Smooth muscle cell (in vitro differentiated cells): ENCODE results near the gene SUMF1. TPM values are rescaled to one million over a fixed set of nuclear protein-coding genes. Genes with fewer than 3 reads are reported as not detected.

Source experiments
- DNase-seq: peaks from one replicate; lab custom pipeline; 2025; ENCODE audit not compliant: unreplicated experiment; lab: John Stamatoyannopoulos, UW
- H2AFZ ChIP-seq: fragments of 200-600 bp; sonication (generic); 2 replicates; pipeline ENCODE4 v1.6.0; 2016; ENCODE audit warnings: antibody characterized with exemption, low read depth, mild to moderate bottlenecking
- H3F3A ChIP-seq: fragments of 200-600 bp; sonication (generic); 2 replicates; pipeline ENCODE4 v1.6.0; 2017; ENCODE audit warnings: antibody characterized with exemption, low read depth
- H3K27ac ChIP-seq: fragments of 200-600 bp; sonication (generic); 2 replicates; pipeline ENCODE4 v1.5.1; 2016; ENCODE audit warnings: low read depth, mild to moderate bottlenecking
- H3K27me3 ChIP-seq: fragments of 200-600 bp; sonication (generic); 2 replicates; pipeline ENCODE4 v1.6.1; 2016; ENCODE audit warnings: low read depth, mild to moderate bottlenecking
- H3K36me3 ChIP-seq: fragments of 200-600 bp; sonication (generic); 2 replicates; pipeline ENCODE4 v1.5.1; 2016; ENCODE audit warnings: low read depth
- H3K4me1 ChIP-seq: fragments of 200-600 bp; sonication (generic); 2 replicates; pipeline ENCODE4 v1.5.1; 2016; ENCODE audit warnings: low read depth
- H3K4me2 ChIP-seq: fragments of 200-600 bp; sonication (generic); 2 replicates; pipeline ENCODE4 v1.6.0; 2016; ENCODE audit warnings: mild to moderate bottlenecking
- H3K4me3 ChIP-seq: fragments of 200-600 bp; sonication (generic); 2 replicates; pipeline ENCODE4 v1.5.1; 2016; ENCODE audit warnings: mild to moderate bottlenecking
- H3K79me2 ChIP-seq: fragments of 200-600 bp; sonication (generic); 2 replicates; pipeline ENCODE4 v1.6.0; 2016; ENCODE audit warnings: low read depth, mild to moderate bottlenecking
- H3K9ac ChIP-seq: fragments of 200-600 bp; sonication (generic); 2 replicates; pipeline ENCODE4 v1.6.0; 2016; ENCODE audit warnings: low read depth
- H3K9me3 ChIP-seq: fragments of 200-600 bp; sonication (generic); replicated peaks from 2 replicates; pipeline ENCODE4 v1.5.1; 2016; ENCODE audit warnings: low read depth
- H4K20me1 ChIP-seq: fragments of 200-600 bp; sonication (generic); 2 replicates; pipeline ENCODE4 v1.6.0; 2016; ENCODE audit warnings: low read depth
- WGBS: methylation state at CpG from one replicate; pipeline ENCODE4 v1.1.7; 2016; ENCODE audit warnings: low lambda C conversion rate; 5-methylcytosine and 5-hydroxymethylcytosine counted together
- polyA plus RNA-seq: library from polyadenylated mRNA; unstranded; fragments of >200 nt; fragmentation: Nextera tagmentation; extraction: Ambion mirVana; gene quantifications from 2 replicates; pipeline ENCODE4 v1.2.1, GENCODE V29; 2016
- total RNA-seq: library from RNA; depleted of rRNA; stranded (reverse); fragments of >200 nt; gene quantifications from 2 replicates; pipeline ENCODE4 v1.2.3, GENCODE V29; 2014
- TF ChIP-seq, protein P1 (sequence below): fragments of 200-600 bp; sonication (generic); IDR thresholded peaks from 2 replicates; pipeline ENCODE4 v1.5.1; 2017; ENCODE audit warnings: borderline replicate concordance, mild to moderate bottlenecking, antibody characterized with exemption; ENCODE audit not compliant: insufficient read depth, poor library complexity, severe bottlenecking

SUMF1 gene
- total and polyA plus RNA-seq, 2 experiments from 2014 or later = 28.3 to 29.5 TPM

DNA sequence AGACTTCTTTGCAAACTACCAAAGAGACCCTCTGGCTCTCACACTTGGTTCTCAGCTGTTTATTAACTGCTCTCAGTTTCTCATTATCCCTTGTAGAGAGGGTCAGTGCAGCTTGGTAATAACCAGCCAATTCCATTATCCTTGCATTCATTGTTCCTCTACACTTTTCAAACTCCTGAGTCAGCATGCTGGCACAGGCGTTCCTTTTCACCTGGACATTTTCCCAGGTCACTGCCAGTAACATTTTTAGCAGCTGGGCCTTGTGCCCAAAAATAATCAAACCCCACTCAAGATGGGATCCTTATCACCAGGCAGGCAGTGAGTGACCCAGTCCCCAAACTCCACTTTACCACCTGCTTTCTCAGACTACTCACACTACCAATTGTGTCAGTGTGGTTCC is 4.8 kb upstream of the SUMF1 start:
- Histone ChIP-seq H3F3A (no peaks in the 10 kb centered on the region), H3K27me3 (peaks cover 30% of the 10 kb centered on the region), H3K4me2 (no peak overlapping the region), H3K79me2 (no peaks in the 10 kb centered on the region), H3K27ac (no peak overlapping the region), H2AFZ (no peak overlapping the region), H3K36me3 (no peaks in the 10 kb centered on the region), H3K9me3 (no peaks in the 10 kb centered on the region), H3K4me3 (no peak overlapping the region), H3K9ac (no peak overlapping the region), H4K20me1 (no peaks in the 10 kb centered on the region), H3K4me1 (no peaks in the 10 kb centered on the region)
- WGBS = 67% methylated on average over 1 of the region's 1 CpG
- DNase-seq = no peak
- TF ChIP-seq, protein P1, sequence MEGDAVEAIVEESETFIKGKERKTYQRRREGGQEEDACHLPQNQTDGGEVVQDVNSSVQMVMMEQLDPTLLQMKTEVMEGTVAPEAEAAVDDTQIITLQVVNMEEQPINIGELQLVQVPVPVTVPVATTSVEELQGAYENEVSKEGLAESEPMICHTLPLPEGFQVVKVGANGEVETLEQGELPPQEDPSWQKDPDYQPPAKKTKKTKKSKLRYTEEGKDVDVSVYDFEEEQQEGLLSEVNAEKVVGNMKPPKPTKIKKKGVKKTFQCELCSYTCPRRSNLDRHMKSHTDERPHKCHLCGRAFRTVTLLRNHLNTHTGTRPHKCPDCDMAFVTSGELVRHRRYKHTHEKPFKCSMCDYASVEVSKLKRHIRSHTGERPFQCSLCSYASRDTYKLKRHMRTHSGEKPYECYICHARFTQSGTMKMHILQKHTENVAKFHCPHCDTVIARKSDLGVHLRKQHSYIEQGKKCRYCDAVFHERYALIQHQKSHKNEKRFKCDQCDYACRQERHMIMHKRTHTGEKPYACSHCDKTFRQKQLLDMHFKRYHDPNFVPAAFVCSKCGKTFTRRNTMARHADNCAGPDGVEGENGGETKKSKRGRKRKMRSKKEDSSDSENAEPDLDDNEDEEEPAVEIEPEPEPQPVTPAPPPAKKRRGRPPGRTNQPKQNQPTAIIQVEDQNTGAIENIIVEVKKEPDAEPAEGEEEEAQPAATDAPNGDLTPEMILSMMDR = no peak

DNA sequence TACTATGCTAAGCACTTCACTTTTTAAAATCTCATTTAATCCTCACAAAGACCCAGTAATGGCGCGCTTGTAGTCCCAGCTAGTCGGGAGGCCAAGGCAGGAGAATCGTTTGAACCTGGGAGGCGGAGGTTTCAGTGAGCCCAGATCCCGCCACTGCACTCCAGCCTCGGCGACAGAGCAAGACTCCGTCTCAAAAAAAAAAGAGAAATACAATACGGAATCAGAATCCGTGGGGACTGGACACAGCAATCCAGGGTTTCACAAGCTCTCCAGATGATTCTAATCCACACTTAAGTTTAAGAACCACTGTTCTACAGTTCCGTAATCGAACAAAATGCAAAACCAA is 426 bp upstream of the SUMF1 start:
- peaks cover 4% of the 10 kb centered on the region for H3K27me3 ChIP-seq
- H2AFZ ChIP-seq = peak overlapping the region; percentile 99
- H4K20me1 ChIP-seq = no peaks in the 10 kb centered on the region
- H3K79me2 ChIP-seq = no peaks in the 10 kb centered on the region
- no peaks in the 10 kb centered on the region for H3K36me3 ChIP-seq
- no peaks in the 10 kb centered on the region for H3K9me3 ChIP-seq
- H3K4me2 ChIP-seq = peak overlapping the region; percentile 99
- peak overlapping the region; percentile 74 for H3K4me3 ChIP-seq
- H3K4me1 ChIP-seq = peaks cover 3% of the 10 kb centered on the region
- H3F3A ChIP-seq = no peaks in the 10 kb centered on the region
- H3K27ac ChIP-seq = peak overlapping the region; percentile 48
- no peak for DNase-seq
- TF ChIP-seq, protein P1 = no peak
- peak overlapping the region; percentile 93 for H3K9ac ChIP-seq
- 87% methylated on average over 13 of the region's 13 CpGs for WGBS

DNA sequence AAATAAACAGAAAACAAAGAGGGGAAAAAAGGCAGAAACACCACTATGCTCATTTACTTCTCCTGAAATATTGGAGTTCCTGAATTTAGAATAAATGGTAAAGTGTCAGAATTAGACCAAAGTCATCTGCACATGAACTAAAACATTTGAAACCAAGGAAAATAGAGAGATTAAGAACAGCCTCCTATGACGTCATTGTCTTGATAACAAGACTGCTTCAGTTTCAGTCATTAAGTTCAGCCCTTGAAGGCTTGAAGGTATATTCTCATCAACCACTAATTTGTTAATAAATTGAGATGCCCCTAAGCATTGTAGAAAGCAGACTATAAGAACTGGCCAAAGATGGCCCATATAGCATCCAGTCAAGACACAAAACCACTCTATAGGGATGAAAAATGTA is 2.5 kb downstream of the SUMF1 start:
- no peak overlapping the region for H3K4me2 ChIP-seq
- H3K36me3 ChIP-seq = no peaks in the 10 kb centered on the region
- no peaks in the 10 kb centered on the region for H3K9me3 ChIP-seq
- H4K20me1 ChIP-seq = no peaks in the 10 kb centered on the region
- TF ChIP-seq, protein P1 = no peak
- H3K27me3 ChIP-seq = no peaks in the 10 kb centered on the region
- no peak overlapping the region for H3K9ac ChIP-seq
- no peak for DNase-seq
- no peak overlapping the region for H3K27ac ChIP-seq
- H2AFZ ChIP-seq = no peak overlapping the region
- H3K4me1 ChIP-seq = peaks cover 3% of the 10 kb centered on the region
- 67% methylated on average over 1 of the region's 1 CpG for WGBS
- H3K4me3 ChIP-seq = no peak overlapping the region
- no peaks in the 10 kb centered on the region for H3K79me2 ChIP-seq
- H3F3A ChIP-seq = no peaks in the 10 kb centered on the region

DNA sequence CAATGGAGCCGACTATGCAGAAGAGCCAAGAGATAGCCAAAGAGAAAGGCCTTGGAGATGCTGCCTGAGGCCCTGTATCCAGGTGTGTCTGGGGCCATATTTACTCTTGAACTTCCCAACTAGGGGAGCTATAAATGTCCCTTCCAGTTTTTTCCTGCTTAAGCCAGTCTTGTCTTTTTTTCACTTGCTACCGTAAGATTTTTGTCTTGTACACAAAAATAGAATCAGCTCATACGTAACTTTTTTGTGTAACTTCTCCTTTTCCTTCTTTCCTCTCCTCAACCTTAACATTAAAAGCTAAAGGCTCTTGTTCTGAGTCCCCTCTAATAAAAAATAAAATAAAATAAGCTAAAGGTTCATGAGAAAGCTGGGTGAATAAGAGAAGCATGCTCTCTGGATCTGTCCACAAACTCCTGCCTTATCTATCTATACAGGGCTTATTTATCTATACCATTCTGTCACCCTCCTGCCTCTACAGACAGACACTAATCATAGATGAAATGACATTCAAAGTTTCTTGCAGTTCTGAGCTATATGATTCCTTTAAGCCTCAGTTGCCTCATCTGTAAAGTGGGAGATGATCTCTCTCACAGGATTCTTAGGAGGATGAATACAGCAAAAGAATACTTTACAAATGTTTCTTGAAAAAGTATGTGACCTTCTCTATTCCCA is 4.6 kb downstream of the SUMF1 start:
- H3K9me3 ChIP-seq = no peaks in the 10 kb centered on the region
- H4K20me1 ChIP-seq = no peaks in the 10 kb centered on the region
- no peak overlapping the region for H3K4me2 ChIP-seq
- no peaks in the 10 kb centered on the region for H3K36me3 ChIP-seq
- 92% methylated on average over 3 of the region's 3 CpGs for whole genome bisulfite sequencing
- no peak overlapping the region for H2AFZ ChIP-seq
- H3K4me3 ChIP-seq = no peak overlapping the region
- H3F3A ChIP-seq = no peaks in the 10 kb centered on the region
- peaks cover 3% of the 10 kb centered on the region for H3K4me1 ChIP-seq
- TF ChIP-seq, protein P1 = no peak
- no peak overlapping the region for H3K27ac ChIP-seq
- no peak for DNase-seq
- no peak overlapping the region for H3K9ac ChIP-seq
- H3K79me2 ChIP-seq = no peaks in the 10 kb centered on the region
- no peaks in the 10 kb centered on the region for H3K27me3 ChIP-seq
